GM18508 (cell line): ENCODE results near the gene C11orf98.
A peak's percentile ranks its signal among the peaks of the same experiment; 100 is the strongest.
"Not testable (repeated sequence)": the region's sequence is repeated elsewhere in the genome, so short reads cannot be mapped to it uniquely, and the experiment has no call there.

Experiments used
- ATAC-seq: cut with Tn5 transposase; IDR thresholded peaks from one replicate; pipeline ENCODE4 v1.9.1; 2021; ENCODE audit warnings: moderate number of reproducible peaks; ENCODE audit not compliant: insufficient read depth, unreplicated experiment

C11orf98 gene

GRCh38 chr11:62656796-62657429, 8.1 kb downstream of the C11orf98 start:
- ATAC-seq, result no peak

GRCh38 chr11:62654297-62654696, 10.7 kb downstream of the C11orf98 start:
- no peak for ATAC-seq

GRCh38 chr11:62652161-62653006, 12.6 kb downstream of the C11orf98 start:
- no peak for ATAC-seq

GRCh38 chr11:62650283-62650682, 14.7 kb downstream of the C11orf98 start:
- ATAC-seq, result not testable (repeated sequence)

DNA sequence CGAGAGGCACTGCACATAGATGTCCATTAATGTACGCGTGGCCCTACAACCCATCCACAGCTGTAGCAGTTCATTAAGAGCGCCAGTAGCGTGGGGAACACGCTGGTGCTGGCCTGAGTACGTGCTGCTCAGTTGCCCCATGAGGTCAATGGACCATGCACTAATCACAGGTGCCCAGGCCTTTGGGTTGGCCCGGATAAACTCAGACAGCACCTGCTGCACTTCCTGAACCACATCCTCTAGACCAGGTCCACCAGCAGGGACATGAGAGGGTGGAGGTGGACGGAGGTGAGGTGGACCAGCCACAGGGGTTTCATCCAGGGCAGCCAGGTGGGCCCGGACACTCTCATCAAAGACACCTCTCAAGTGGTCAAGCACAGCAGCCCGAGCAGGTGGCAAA, 15.5 kb downstream of the C11orf98 start:
- ATAC-seq, result no peak

GRCh38 chr11:62648967-62649364, 16.0 kb downstream of the C11orf98 start:
- ATAC-seq, result no peak

- no peak for ATAC-seq
Measured at GRCh38 chr11:62648185-62648966, 16.6 kb downstream of the C11orf98 start.

DNA sequence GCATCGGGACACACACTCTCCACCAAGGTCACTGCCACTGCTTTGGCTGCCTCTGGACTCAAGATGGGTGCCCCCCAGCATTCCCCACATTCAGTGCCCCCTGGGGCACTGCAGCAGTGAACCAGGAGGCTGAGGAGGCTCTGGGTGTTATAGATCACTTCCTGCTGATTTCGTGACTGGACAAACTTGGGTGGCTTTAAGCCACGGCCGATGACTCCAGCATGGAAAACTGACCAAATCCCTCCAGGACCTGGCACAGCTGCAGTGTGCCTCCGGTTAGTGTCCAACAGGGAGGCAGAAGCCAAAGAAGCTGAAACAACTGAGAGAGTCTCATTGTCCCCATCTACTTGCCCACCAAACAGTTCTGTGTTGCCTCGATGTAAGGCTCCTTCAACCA, 17.4 kb downstream of the C11orf98 start:
- ATAC-seq, result no peak

- no peak for ATAC-seq
Measured at GRCh38 chr11:62646825-62647608, 18.0 kb downstream of the C11orf98 start.

- no peak for ATAC-seq
Measured at GRCh38 chr11:62645946-62646824, 18.8 kb downstream of the C11orf98 start, which contains the start of gene GANAB. Gene GANAB, minus strand, starts transcription at chr11:62646613. Its CDS starts 14 bp downstream, at chr11:62646599.

- ATAC-seq, result no peak
Measured at GRCh38 chr11:62645671-62645945, 19.4 kb downstream of the C11orf98 start.

GRCh38 chr11:62644220-62644619, 20.8 kb downstream of the C11orf98 start:
- ATAC-seq, result no peak

DNA sequence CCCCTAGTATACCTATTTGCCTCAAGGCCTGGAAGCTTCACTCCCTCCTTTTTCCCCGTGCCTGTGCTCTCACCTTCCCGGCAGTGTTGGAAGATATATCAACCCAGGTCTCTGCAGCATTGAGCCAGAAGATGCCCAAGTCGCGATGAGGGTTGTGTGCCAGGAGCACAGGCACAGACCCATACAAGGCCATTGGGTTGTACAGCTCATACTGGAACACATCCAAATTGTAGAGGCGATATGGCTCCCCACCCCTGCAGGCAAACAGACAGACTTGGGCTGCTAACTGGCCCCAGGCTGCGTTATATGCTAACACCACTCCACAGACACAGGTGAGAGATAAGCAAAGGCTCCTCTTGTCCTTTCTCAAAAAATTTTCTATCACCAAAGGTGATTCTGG, 32.5 kb downstream of the C11orf98 start:
- no peak for ATAC-seq

DNA sequence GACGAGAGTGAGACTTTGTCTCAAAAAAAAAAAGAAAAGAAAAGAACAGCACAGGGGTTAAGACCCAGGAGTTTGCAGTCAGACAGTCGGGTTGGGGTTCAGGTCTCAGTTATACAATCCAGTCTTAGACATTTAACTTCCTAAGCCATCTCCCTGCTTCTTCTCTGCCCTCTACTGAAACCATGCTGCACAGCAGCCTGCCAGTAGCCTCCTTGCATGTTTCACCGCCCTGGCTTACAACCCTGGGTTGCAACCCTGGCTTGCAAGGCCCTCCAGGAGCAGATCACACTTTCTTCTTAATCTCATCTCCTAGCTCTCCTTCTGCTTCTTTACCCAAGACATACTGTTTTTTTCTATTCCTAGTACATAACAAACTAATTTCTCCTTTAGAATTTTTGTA, 37.3 kb downstream of the C11orf98 start:
- ATAC-seq, result no peak

DNA sequence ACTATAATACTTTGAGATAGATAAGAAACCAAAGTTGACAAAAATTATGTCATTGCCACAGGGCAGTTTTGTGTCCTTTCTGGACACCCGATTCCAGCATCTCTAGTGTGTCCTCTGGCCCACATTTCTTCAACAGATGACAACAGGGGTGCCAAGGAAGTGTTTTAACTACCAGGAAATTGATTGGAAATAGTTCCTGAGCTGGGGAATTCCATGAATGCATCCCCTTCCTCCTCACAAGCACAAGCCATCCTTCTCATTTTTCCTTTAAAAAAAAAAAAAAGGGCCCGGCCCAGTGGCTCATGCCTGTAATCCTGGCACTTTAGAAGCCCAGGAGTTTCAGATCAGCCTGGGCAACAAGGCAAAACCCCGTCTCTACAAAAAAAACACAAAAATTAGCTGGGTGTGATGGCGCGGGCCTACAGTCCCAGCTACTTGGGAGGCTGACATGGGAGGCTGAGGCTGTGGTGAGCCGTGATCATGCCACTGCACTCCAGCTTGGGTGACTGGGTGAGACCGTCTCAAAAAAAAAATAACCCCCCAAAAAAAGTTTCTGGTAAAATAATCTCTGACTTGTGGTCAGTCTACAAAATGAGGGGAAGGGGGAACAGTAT, 42.4 kb downstream of the C11orf98 start:
- ATAC-seq, result no peak

DNA sequence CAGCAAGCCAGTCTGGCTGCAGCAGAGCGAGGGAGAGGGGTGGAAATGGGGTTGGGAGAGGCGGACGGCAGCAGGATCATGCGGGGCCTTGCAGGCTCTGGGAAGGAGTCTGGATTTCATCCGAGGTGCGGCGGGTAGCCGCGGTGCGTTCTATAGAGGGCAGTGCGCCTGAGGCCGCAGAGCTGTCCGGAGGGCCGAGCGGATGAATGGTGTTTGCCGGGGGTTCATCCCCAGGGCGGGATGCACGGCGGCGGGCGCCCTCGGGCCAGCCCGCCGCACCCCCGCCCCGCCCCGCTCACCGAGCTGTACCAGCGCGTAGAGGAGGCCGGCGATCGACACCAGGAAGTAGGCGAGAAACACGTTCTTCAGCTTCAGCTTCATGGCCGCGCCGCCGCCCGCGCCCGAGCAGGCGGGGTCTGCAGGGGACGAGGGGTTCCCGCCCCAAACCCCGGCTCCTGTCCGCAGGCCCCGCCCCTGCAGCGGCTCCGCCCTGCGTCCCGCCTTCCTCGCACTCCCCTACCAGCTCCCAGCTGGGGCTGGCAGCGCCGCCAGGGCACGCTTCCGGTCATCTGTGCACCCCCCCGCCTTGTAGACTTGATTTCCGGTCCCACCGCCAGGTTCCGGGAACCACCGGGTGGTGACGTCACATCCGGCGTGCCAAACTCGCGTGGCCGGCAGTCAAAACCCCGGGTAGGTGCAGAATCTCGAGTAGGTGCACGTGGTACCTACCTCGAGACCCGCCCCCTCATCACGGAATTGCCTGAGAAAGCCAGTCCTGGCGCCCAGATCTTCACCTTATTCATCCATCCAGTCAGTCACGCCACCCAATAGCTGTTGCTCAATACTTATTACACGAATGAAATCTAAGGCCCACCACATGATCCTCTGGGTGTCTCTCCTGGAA, 43.2 kb downstream of the C11orf98 start, which contains the start of gene B3GAT3:
Gene B3GAT3 (minus strand): TSS at position 420 of the 904 bp plus-strand sequence. CDS start 39 bp downstream, at position 381.
- ATAC-seq, result peak; percentile 60

GRCh38 chr11:62621027-62621566, 43.9 kb downstream of the C11orf98 start:
- ATAC-seq, result no peak

DNA sequence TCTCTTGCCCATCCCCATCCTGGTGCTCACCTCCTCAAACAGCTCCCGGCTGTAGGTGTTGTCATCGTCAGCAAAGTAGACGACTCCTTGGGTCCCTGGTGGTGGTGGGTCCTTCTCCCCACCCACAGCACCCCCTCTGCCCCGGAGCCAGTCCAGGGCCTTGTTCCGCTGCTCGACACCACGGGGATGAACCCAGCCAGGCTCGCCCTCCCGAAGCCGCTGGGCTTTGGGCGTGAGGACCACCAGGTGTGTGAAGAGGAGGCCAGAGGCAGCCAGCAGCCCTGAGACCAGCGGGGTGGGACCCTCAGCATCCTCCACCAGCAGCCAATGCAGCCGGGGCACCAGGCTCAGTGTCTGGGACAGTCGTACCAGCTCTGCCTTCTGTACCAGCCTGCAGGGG, 48.1 kb downstream of the C11orf98 start:
- not testable (repeated sequence) for ATAC-seq
